ENCODE data around the gene TMEM95.
A peak's percentile ranks its signal among the peaks of the same experiment; 100 is the strongest.

TMEM95 gene

DNA sequence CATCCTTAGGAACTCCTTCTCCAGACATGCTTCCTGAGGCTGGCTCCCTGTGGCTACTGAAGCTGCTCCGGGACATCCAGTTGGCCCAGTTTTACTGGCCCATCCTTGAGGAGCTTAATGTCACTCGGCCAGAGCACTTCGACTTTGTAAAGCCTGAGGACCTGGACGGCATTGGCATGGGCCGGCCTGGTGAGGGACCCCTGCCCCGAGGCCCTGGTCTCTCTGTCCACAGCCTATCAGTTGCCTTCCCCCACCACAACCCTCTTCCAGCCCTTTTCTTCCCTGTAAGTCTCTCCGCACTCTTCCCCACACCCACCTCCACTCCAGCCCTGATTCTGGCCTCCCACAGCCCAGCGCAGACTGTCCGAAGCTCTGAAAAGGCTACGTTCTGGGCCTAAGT, 27.9 kb downstream of the TMEM95 start:
- no peak for DNase-seq

DNA sequence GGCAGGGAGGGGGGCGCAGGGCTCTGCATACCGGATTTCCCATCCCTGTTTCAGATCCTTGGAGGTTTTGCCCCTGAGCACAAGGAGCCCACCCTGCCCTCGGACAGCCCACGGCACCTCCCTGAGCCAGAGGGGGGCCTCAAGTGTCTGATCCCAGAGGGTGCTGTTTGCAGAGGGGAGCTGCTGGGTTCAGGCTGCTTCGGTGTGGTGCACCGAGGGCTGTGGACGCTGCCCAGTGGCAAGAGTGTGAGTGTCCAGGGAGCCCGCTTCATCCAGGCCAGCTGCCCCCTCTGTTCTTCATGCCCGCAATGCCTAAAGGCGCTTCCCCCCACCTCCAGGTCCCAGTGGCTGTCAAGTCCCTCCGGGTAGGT, 28.4 kb downstream of the TMEM95 start:
- DNase-seq = no peak

DNA sequence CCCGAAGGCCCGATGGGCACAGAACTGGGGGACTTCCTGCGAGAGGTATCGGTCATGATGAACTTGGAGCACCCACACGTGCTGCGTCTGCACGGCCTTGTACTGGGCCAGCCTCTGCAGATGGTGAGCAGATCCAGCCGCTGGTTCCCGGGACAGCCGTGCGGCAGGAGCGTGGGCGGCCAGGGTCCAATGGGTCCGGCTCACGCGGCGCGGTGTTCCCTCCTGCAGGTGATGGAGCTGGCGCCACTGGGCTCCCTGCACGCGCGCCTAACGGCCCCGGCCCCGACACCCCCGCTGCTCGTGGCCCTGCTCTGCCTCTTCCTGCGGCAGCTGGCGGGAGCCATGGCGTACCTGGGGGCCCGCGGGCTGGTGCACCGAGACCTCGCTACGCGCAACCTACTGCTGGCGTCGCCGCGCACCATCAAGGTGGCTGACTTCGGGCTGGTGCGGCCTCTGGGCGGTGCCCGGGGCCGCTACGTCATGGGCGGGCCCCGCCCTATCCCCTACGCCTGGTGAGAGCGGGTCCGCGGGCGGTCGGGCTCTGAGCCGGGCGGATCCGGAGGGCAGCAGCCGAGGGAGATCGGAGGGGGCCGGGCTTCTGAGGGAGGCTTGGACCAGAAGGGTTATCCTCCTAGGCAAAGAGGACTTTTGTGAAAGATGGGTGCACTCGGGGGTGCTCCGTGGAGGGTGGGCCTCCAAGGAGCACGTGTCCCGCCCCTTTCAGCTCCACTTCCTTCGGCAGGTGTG, 29.0 kb downstream of the TMEM95 start:
- DNase-seq = peak; percentile 31

DNA sequence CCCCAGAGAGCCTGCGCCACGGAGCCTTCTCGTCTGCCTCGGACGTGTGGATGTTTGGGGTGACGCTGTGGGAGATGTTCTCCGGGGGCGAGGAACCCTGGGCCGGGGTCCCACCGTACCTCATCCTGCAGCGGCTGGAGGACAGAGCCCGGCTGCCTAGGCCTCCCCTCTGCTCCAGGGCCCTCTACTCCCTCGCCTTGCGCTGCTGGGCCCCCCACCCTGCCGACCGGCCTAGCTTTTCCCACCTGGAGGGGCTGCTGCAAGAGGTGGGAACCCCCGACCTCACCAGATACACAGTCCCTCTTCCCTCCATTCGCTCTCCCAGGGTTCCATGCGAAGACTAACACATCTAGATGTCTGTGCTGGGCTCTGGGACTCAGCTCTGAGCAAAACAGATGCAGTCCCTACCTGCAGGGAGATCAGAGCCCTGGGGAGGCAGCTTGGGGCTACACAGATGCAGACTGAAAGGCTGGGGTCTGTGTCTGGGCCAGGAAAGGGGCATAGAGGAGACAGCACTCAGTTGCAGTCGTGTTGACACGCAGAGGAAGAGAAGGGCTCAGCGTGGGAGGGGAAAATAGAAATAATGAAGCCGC, 29.6 kb downstream of the TMEM95 start:
- DNase-seq = no peak

DNA sequence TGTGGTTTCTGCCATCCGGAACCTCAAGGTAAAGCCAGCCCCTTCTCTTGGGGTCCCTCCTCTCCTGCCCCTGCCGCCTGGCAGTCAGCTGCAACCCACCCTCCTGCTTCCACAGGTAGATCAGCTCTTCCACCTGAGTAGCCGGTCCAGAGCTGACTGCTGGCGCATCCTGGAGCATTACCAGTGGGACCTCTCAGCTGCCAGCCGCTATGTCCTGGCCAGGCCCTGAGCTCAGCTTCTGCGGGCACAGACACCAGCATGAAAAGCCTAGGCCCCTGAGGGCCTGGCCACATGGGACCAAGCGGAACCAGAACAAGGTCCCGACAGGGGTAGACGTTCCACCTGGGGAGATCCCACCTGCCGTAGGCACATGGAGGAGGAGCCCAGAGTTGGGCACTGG, 33.9 kb downstream of the TMEM95 start:
- no peak for DNase-seq

DNA sequence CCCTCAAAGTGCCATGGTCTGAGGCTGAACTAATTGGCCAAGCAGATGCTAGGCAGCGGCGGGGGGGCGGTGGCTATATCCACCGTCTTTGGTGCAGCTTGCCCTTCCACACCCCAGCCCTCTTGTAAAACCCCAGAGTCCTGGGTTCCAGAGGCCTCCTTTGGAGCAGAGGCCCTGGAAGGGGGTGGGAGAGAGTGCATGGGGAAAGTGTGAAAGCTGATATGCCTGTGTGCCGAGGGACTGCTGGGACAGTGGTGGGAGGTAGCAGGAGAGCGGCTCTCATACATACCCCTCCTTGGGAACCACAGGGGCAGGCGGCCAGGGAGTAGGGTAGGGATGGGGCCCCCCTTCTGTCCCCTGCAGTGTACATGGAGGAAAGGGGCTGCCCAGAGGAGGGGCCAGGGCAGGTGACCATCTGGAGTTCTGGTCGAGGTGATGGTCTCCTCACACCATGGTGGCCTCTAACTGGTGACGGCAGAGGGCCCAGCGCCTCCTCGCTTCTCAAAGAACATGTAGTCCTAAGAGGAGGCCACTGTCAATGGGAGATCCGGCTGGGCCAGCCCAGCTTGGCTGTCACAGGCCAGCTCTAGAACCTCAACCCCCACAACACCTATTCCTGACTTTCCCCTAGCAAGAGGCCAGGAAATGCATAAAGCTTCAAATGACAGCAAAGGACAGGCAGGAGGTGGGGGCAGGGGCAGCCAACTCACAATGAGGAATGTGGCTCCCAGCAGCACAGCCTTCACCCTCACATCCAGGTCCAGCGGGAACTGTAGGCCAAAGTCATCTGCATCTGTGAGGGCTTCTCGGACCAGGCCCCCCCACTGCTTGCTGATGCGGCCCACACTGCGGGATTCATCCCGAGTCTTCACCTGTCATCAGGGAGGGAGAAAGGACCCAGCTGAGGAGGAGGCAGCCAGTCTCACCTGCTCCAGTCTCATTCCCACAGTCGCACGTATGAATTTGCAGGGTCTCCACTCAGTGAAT, 35.3 kb downstream of the TMEM95 start:
- DNase-seq = no peak

DNA sequence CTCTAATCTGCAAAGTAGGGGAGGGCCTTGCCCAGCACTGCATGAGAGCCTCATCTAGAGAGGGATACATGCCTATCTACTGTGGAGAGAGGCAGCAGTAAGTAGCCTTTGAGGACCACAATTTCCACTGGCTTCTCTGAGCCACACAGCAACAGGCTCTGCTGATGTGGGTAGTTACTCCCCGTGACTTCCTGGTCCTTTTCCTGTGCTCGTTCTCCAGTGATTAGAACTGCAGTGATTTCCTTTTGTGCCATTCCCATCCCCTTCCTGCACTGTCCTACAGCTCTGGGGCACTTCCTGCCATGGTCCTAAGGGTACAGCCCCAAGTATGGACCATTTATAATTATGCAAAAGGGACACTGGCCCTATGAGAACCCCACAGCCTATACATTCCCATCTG, 36.4 kb downstream of the TMEM95 start:
- DNase-seq = no peak

DNA sequence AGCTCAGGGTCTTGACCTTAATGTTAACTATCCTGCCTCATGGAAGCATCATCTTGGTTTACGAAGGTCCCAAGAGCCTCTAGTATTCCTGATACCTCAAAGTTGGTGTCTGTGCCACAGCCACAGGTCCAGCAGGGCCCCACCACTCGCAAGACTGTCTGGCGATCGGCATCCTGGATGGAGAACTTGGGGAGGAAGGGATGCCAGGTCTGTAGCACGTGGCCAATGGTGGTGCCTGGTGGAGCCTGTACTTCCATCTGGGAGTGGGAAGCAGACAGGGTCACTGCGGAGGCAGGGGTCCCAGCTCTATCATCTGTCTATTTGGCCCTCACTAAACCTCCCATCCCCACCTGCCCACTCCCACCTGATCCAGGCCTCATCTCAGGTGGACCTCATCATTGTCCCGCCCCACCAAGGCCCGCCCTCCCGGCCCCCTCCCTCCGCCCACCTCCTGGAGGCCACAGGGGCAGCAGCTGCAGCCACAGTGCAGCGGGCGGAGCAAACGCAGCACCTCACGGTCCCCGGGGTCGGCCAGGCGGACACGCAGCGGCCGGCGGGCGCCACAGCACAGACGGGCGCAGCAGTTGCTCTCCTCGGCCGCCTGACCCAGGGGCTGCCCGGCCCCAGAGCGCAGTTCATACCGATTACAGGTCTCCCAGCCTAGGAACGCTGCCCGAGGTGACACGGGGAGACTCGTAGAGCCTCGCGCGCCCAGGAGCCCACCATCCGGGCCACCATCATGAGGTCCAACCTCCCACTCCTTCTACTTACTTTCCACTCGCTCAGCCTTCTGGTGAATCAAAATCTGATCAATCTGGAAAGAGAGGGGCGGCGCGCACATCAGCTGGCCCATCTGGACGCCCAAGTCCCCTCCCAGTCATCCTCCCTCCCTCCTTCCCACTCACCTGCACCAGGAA, 38.0 kb downstream of the TMEM95 start:
- DNase-seq = no peak

DNA sequence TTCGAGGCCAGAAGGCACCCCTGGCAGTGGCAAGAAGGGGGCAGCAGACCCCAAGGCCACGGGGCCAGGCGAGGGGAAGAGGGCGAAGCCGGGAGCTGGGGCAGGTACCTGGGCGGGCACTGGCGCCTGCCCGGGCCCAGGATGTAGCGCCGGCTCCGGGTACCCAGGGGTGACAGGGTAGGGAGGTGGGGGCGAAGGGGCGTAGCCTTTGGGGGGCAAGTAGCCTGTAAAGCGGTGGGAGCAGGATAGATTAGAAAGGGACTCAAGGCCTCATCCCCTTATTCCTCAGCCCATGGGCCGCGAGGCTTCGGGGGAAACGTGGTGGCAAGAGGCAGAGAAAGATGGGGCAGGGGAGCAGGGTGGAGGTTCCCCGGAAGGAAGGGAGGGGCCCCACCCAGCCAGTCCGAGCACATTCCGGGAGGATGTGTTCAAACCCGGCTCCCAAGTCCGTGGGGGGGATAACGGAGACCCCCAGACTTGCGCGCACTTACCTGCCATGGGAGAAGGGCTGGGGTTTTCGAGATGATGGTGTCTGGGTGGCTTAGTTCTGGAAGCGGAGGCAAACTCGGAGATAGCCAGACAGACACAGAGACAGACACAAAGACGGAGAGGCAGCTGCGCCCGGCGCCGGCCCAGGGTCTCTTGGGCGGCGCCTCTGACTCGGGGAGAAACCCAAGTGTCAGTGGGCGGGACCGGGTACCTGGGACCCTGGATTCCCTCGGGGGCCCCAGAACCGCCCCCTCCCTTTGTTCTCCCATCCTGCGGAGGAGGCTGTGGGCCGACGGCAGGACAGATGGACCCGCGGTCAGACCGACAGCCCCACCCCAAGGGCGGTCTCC, 38.9 kb downstream of the TMEM95 start:
- DNase-seq = peak; percentile 22

DNA sequence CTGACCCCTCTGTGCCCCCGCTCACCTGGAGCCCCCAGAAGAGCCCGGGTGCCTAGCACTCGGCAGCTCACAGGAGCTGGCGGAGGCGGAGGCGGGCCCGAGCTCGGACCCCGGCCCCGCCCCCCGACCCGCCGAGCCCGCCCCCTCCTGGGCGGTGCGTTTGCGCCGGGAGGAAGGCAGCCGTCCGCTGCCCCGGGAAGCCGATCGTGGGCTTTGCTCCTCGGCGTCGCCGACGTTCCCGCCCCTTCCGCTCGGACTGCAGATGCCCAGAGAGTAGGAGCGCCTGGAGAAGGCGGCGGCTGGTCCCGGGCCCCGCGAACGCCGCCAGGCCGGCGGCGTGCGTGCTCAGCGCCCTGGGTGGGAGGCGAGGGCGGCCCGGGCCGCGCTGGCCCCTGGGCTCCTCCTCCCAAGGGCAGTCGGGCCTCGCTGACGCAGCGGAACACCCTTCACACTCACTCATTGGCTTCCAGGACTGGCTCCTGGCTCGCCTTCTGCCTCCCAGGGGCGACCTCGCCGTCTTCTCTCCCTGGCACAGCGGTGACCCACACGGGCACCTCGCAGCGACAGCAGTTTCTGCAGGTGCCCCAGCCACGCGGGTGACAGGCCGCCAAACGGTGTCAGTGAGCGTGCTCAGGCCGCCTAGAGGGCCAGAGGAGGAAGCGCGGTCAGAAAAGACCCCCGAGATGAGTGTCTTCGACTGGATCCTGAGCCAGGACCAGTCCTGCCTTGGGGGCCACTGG, 39.7 kb downstream of the TMEM95 start, which contains the start of gene PLSCR3:
TSS of gene PLSCR3 (minus strand) at position 74 of the 740 bp plus-strand sequence. CDS start 415 bp downstream, outside the sequence.
- peak; percentile 85 for DNase-seq

DNA sequence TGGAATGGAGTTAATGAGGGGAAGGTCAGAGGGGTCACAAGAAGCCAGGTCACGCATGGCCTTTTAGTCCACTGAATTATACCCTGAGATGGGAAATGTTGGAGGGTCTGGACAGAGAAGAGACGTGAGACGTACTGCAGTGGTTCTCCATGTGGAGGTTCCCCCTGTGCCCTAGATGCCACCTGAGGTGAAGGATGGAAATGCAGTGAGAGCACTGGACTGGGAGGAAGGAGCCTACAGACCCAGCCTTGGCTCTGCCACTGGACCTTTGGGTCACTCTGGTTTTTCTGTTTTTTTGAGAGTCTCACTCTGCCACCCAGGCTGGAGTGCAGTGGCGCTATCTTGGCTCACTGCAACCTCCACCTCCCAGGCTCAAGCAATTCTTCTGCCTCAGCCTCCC, 41.2 kb downstream of the TMEM95 start:
- no peak for DNase-seq

DNA sequence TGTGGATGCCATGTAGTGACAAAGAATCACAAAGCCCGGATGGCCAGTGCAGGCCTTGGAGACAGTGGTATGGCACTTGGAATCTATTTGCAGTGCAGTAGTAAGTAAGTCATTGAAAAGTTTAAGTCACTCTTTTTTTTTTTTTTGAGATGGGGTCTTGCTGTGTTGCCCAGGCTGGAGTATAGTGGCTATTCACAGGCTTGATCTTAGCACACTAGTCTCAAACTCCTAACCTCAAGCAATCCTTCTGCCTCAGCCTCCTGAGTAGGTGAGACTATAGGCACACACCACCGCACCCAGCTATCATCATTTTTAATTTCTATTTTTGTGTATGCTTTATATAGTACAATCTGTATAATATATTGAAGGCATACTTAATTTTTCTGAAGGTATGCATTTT, 43.7 kb downstream of the TMEM95 start:
- no peak for DNase-seq

DNA sequence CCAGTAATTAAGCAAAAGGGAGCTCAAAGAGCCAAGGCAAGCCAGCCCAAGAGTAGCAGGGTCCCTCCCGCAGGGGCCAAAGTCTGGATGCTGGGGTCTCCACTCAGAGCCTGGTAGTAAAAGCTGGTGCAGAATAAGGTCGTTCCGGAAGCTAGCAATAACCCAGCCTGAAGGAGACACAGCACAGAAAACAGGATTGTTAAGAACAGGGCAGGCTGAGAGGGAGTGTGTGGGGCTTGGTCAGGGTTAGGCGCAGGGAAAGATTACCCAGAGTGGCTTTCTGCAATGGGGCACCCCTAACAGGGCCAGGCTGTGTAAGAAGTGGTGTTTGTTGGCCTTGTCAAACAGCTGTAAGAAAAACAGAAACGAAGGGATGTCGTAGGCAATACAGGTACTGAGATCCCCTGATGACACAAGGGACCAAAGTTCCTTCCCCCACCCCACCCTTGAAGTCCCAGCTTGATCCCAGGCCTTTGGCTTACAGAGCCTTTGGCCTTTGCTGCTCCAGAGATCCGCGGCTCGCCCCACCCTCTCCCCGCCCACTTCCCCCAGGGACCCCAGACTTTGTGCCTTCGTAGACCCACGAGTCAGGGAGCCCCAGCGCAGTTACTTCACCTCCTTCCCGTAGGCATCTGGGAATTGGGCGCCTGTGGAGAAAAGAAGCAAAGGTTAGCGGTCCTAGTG, 48.2 kb downstream of the TMEM95 start:
- DNase-seq = no peak

DNA sequence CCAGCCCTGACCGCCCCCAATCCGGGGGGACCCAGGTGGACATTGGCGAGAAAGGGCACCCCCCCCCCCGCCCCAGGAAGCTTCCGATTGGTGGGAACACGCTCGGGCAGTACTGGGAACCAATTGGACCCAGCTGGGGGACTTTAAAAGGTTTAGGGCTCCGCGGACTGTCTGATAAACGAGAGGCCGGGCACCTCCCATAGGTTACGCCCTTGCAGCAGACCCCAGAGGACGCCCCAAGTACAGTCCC, 48.7 kb downstream of the TMEM95 start:
- no peak for DNase-seq

DNA sequence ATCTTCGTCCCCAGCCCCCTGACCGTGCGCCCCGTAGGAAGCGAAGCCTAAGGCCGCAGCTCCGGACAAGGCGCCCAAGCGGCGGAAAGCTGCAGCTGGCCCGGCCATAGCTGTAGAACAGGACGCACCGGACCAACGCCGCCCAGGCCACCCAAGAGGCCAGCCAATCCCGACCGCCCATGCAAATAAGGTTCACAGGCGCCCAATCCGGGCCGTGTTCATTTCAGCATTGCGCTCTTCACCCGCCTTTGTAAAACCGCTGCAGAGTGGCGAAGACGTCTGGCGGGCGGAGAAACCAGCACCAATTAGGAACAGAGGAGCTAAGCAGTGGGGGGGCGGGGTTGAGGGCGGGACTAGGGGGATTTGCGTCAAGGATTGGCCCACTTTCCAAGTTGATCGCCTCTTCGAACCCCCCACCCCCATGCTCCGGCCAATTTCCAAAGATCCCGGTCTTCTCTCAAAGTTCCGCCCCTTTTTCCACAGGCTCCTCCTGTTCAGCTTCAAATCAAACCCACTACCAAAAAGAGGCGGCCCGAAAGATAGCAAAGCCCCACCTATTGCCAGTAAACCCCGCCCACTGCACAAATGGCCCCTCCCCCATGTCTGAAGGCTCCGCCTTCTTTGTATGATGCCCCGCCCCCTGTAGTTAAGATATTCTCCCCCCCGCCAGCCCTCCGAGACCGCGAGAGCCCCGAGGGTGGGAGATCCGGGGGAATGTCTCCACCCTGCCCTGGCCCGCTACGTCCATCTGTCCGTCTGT, 49.2 kb downstream of the TMEM95 start, which contains the start of gene TMEM256:
TSS of gene TMEM256 (minus strand) at position 121 of the 760 bp plus-strand sequence. CDS start at position 108, 13 bp downstream.
- peak; percentile 100 for DNase-seq

DNA sequence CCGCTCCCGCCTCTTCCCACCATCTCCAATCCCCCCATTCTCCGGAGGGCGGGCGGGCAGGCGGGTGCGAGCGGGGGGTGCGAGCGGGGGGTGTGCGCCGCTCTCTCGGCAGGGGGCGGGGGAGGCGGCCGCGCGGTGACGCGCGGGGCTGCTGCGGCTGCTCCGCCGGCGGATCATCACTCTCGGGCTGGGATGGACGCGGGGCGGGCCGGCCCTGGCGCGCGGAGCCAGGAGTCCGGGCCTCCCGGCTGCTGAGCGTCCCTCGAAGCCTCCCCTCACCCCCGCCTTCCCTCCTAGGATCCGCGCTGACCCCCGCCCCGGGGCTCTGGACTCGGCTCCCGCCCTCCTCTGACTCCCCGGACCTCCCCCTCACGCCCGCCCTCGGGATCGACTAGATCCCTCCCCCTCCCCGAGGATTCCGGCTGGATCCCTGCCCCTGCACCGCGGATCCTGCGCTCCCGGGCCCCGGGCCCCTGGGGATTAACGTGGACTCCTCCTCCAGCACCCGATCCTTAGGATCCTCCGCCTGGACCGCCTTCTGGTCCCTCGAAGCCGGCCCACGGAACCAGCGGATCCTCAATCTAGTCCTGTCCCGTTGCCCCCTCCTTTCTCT, 49.9 kb downstream of the TMEM95 start:
- no peak for DNase-seq

DNA sequence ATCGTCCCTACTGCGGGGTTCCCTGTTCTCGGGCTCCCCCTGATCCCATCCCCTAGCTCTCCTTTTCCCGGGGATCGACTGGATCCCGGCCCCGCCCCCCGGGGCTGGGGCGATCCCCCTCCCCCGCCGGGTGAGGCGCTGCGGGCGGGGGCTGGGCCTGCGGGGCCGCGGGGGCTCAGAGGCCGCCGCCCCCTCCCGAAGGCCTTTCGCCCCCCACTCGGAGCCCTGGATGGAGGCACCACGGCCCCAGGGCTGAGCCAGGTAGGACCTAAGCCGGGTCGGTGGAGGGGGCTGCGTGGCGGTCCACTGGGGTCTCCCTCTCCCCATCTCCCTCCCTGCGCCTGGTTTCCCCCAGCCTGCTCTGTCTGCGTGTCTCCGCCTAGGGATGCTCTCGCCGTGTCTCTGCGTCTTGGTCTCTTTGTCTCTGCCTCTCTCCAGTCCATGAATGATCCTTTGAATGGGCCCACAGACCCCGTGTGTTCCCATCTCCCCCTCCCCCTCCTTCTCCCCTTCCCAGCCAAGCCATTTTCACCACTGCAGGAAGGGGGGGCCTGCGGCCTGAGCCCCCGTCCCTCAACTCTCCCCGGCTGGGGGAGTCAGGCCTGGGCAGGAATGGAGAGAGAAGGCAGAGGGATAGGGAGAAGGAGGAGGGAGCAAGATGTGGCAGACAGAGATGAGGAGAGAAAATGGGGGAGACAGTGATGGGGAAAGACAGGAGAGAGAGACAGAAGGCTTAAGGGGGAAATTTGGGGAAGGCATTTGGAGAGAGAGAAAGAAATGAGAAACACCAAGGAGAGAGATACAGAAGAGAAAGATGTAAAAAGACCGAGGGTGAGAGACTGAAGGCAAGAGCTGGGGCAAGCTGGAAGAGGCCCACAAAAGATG, 50.6 kb downstream of the TMEM95 start:
- DNase-seq = peak; percentile 21

DNA sequence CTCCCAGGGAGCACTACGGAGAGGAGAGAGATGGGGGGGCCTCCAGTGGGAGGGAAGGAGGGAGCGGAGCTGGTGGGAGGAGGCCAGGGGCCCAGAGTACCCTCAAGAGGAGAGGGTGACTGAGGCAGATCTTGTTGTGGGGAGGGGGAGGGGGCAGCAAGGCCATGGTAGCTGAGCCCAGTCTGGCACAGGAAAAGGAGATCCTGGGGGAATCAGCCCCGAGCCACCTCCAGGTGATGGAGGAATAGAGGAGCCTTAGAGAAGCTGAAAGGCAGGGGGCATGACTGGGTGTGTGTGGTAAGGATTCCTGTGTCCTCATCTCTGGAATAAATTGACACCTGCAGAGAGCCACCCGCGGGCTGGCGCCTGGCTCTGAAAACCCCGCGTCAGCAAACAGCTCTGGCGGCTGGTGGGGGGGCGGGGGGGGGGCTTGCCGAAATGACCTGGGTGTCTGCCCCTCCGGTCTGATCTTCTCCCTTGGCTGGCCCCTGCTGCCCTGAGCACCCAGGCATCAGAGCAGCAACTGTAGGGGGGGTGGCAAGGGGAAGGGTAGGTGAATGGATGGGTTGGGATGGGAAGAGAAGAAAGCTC, 51.4 kb downstream of the TMEM95 start:
- DNase-seq = no peak

Measured in fibroblast of skin of right biceps (primary cell).